HG03159 (cell line): ENCODE measurements around the gene GALR1.

Experiments used
- ATAC-seq: cut with Tn5 transposase; IDR thresholded peaks from one replicate; pipeline ENCODE4 v1.9.1; 2021; ENCODE audit warnings: mild to moderate bottlenecking, moderate library complexity; ENCODE audit not compliant: unreplicated experiment

Gene GALR1

GRCh38 chr18:77316641-77317040 is 67.0 kb downstream of the GALR1 start:
- no peak for ATAC-seq

- no peak for ATAC-seq
Observed at GRCh38 chr18:77320971-77321559, 71.4 kb downstream of the GALR1 start.

GRCh38 chr18:77321823-77322805 is 72.5 kb downstream of the GALR1 start:
- ATAC-seq, result no peak

- no peak for ATAC-seq
Observed at GRCh38 chr18:77323640-77324299, 74.1 kb downstream of the GALR1 start.
